GM18870 (cell line): ENCODE data around the gene DYNC1LI2.
"Not testable (repeated sequence)": the region's sequence is repeated elsewhere in the genome, so short reads cannot be mapped to it uniquely, and the experiment has no call there.

Experiments
- ATAC-seq: cut with Tn5 transposase; IDR thresholded peaks from one replicate; pipeline ENCODE4 v1.9.1; 2021; ENCODE audit warnings: moderate library complexity; ENCODE audit not compliant: unreplicated experiment

DYNC1LI2 gene

DNA sequence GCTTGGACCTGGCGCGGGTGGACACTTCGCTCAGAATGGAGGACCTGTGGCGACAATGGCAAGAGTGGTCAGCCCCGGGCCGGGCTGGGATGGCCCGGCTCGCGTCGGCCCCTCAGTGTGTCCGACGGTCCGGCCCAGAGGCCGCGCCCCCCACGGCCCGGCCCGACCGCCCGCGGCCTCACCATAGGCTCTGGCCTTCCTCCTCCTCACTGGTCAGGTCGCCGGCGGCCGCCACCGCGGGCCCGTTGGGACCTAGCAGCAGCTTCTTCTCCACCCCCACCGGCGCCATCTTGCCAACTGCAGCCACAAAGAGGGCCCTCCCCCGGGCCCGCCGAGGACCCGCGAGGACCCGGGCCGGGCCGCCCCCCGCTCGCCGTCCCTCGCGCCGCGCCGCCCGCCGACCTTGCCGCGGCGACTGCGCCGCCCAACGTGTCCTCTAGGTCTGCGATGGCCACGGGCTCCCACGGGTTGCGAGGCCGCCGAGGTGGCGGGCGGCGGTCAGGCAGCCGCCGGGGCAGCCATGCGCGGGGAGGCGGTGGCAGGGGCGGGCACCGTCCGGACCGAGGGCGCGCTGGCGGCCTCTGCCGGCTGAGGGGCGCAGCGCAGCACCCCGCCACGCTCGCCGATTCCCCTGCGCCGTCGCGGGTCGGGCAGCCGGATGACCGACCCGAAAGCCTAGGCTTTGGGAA, at the start of gene DYNC1LI2:
TSS of gene DYNC1LI2 (minus strand) at position 307 of the 689 bp plus-strand sequence. CDS start at position 289, 18 bp downstream.
- peak; percentile 62 for ATAC-seq

DNA sequence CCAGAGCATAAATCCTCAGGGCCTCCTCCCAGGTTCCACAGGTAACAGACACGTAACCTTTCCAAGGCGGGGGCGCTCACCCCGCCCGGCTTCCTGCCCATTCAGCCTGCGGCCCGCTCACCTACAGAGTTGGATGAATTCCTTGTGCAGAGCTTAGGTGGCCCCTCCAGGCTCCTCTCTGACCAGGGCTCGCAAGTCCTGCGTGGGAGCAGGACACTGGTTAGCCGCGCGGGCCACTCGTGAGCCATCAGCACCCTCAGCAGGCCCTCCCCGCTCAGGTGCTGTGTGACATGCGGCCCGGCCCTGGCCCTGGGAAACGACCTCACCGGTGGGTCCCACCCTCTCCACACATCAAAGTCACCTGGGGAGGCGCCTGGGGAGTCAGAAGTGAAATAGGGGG, 49.4 kb upstream of the DYNC1LI2 start:
- no peak for ATAC-seq

DNA sequence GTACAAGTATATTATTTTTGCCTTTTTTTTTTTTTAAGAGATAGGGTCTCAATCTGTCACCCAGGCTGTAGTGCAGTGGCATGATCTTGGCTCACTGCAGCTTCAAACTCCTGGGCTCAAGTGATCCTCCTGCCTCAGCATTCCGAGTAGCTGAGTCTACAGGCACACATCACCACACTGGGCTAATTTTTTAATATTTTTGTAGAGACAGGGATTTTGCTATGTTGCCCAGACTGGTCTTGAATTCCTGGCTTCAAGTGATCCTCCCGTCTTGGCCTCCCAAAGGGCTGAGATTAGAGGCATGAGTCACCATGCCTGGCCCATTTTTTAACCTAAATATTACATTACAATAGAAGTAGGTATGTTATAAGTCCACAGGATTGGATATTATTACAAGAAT, 46.8 kb upstream of the DYNC1LI2 start:
- ATAC-seq, result no peak

DNA sequence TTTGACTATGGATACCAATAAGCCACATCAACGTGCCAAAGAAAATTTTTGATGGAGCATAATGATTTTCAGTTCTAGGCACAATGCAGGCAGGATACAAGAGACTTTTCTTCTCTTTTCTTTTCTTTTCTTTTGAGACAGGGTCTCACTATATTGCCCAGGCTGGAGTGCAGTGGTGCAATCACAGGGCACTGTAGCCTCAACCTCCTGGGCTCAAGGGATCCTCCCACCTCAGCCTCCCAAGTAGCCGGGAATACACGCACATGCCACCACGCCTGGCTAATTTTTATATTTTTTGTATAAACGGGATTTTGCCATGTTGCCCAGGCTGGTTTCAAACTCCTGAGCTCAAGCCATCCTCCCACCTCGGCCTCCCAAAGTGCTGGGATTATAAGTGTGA, 42.6 kb upstream of the DYNC1LI2 start:
- ATAC-seq, result not testable (repeated sequence)

DNA sequence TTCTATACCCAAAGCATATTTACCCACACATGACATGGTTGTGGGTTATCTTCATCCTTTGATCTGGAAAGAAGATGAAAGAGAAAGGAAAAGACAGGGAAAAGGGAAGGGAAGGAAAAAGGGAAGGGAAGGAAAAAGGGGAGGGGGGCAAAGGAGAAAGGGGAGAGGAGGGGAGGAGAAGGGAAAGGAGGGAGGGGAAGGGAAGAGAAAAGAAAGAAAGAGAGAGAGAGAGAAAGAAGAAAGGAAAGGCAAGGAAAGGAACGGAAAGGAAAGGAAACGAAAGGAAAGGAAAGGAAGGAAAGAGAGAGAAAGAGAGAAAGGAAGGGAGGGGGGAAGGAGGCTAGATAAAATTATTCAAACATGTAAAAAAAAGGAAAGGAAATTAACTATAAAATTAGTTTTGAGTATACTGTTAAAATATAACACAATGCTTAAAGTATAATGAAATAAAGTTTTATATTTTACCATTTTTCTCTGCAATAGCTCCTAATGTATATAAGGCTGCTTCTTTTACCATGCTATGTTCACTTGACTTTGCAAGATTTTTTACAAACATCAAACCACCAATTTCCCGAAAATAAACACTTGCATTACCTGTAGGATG, 38.8 kb upstream of the DYNC1LI2 start:
- no peak for ATAC-seq

DNA sequence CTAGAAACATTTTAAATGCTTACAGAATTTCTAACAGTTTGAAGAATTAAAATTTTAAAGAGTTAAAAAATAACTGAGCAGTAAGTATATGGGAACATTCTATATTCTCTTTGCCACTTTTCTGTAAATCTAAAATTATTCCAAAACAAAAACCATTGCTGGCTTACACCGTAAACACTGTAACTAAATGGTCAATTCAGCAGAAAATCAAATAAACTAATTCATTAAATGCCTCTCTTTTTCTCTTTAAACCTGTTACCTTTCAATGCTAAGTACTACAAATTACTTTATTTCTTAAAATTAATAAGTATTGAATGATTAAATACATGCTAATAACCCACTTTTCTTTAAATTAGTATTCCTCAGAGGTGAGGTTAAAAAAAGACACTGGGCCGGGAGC, 36.0 kb upstream of the DYNC1LI2 start:
- ATAC-seq, result no peak

DNA sequence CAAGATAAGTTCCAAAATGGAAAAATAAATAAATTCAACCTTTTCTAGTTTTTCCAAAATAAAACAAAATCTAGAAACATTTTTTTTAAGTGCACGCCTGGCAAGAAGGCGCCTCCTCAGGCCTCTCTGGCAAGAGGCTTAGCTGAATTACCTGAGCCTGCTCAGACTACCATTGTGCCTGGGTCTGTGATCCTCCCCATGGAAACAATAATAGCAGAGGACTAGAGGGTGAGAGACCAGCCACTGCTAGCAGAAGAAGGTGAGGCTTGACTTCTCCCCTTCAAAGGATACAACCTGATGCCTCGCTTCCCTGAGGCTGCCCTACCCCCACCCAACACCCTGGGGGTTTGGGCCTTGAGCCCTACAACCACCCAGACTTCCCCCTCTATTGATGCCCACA, 35.1 kb upstream of the DYNC1LI2 start:
- no peak for ATAC-seq

DNA sequence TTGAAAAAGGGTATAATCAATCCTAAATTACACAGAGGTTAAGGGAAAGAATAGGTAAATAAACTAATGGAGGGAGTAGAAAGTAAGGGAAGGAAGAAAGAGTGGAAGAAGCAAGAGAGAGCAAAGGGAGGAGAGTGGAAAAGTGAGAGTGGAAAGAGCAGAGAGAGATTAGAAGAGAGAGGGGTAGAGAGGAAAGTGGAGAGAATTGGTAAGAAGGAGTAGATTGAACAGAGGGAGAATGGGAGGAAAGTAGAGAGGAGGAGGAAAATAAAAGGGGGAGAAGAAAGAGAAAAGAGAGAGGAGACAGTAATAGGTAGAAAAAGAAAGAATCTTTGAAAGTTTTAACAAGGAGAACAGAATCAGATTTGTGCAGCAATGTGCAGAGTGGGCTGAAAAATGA, 25.0 kb upstream of the DYNC1LI2 start:
- no peak for ATAC-seq

DNA sequence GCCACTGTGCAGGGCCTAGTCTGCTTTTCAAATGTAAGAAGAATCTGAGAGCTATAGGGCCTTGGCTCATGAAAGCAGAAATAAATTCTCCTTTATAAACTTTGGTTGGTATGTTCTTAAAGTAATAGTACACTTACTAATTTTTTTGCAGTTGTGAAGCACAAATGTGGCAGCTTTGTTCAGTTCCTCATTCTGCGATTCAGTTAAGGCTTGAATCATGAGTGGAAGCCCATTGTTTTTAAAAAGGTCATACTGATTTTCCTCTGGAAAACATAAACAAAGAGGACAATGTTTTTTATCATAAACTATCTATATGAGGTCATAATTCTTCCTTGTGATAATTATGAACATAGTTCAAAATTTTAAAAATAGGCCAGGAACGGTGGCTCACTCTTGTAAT, 23.6 kb upstream of the DYNC1LI2 start:
- ATAC-seq, result no peak

DNA sequence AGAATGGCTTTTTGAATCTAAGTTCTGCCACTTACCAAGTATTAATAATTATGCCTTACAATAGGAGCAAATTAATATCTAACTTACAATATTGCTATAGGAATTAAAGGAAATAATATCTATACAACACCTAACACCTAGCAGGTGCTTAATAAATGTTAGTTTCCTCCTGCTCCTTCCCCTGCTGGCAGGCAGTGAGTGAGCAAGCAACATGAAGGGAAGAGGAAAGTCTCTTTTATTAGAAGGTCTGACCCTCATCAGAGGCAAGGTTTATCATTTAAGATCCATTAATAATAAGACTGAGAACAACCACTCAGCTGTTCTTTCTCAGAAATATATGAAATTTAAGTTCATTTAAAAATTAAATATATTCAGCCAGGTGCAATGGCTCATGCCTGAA, 6.7 kb upstream of the DYNC1LI2 start:
- no peak for ATAC-seq

DNA sequence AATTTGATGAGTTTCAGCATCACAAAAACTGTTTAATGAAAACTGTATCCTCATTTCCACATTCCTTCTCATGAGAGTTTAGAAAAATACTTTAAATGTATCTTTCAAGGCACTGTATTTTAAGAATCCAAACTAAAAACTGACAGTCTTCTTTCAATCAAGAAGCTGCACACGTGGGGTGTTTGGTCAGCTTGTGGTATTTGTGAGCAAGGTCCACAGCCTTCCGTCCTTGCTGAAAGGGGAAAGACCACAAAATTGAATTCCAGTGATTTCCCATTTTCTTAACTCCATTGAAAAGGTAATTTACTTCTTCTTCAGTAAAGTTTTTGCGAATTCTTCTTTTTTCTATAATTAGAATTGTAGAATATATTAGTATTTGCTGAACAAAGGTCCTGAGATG, 3.4 kb upstream of the DYNC1LI2 start:
- no peak for ATAC-seq

DNA sequence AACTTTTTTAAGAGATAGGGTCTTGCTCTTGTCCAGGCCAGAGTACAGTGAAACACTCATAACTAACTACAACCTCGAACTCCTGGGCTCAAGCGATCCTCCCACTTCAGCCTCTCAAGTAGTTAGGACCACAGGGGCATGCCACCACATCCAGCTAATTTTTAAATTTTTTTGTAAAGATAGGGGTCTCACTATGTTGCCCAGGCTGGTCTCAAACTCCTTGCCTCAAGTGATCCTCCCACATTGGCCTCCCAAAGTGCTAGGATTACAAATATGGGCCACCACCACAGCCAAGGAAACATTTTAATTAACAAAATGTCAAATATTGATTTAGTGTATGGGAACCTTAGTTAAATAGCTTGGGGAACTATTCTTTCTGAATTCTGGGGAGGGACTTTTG, 2.8 kb upstream of the DYNC1LI2 start:
- ATAC-seq, result no peak

DNA sequence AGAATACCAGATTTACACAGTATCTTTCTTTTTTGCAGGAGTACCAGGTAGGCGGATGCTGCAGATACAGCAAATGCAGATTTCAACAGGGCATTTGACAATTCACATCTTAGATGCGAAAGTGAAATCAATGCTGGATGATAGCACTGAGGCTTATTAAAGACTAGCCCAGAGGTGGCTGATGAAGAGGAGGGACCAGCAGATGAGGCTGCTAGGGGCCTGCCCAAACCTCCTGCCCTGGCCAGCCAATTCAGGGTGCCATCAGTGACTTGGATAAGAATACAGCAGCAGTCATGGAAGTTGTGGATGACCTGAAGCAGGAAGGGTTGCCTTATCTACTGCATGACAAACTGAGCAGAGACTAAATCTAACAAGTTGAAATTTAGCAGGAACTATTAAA, 1.5 kb upstream of the DYNC1LI2 start:
- no peak for ATAC-seq

DNA sequence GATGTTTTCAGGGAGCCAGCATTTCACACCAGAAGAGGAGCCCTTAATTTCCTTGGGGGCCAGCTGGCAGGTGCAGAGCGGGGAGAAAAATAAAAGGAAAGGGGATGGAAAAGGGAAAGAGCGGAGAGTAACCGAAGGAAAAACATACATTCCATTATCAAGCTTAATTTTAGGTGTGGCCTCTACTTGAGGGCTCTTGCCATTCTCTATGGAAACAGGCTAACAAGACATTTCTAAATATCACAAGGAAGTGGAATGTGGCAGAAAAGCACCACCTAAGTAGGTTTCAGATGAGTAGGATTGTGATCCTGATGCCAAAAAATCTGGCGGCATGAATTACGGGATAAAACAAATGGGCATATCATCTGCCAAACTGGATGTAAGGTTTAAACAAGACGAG, 970 bp upstream of the DYNC1LI2 start:
- no peak for ATAC-seq

DNA sequence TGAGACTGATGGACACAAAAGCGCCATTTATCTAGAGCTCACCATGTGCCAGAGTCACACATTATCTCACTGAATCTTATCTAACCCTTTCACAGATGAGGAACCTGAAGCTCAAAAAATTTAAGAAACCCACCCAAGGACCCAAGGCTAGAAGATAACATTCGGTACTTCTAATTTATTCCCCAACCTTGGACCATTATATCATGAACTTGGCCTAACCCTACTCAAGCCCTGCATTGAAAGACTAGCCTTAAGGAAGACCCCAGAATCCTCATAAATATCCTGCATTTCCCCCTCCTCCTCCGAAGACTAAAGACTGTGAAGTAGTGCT, 548 bp upstream of the DYNC1LI2 start:
- no peak for ATAC-seq

DNA sequence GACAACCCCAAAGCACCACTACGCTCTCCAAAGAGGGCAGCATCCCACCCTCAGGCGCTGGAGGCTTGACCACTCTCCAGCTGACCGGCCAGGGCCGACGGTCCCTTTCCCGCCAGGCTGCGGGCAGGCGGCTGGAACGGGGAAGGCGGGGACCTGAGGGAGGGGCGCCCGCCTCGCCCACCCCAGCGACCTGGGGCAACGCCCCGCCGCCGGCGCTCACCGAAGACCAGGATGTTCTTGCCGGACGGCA, 431 bp downstream of the DYNC1LI2 start:
- no peak for ATAC-seq

DNA sequence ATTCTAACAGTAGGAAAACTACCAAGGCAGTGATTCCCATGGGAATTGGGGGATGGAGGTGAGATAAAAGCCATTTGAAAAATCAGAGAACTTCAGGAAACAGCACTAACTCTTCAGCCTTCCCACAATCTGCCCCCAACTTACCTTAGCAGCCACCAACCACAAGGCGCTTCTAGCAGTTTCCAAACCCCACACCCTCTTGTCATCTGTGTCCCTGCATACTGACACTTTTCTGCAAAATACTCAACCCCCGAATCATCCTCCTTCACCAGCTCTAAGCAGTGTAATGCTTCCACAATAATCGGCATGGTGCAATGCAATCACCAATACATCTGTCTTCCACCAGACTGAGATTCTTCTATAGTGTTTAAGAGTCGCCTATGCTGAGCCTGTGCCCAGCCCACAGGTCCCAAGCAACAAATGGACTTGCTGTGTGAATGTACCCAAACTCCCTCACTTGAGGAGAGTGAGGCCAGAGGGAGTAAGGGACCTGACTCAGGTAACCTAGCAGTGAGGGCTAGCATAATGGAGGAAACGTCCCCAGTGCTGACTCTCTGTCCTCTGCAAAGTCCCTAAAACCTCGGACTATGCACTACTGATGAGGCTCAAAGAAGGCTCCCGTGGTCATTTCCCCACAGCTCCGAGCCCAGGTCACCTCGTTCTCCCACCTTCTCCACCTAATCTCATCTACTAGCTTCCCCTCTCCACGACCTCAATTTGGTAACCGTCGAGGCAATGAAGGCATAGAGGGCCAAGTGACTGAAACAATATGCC, 943 bp downstream of the DYNC1LI2 start:
- no peak for ATAC-seq

DNA sequence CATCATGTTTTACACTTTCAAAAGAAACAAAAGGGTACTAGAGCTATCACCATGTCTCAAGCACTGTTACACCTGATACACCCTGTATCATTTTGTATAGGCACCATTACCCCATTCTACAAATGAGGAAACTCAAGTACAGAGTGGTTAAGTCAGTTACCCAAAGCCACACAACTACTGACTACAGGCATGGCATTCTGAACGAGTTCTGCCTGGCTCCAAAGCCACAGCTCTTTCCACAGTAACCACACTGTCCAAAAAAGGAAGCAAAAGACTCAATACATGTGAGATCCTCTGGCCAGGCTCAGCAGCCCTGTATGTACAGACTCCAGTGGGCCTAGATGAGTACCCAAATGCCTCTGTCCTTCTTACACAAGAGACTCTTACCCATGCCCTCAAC, 4.7 kb downstream of the DYNC1LI2 start:
- peak; percentile 51 for ATAC-seq

DNA sequence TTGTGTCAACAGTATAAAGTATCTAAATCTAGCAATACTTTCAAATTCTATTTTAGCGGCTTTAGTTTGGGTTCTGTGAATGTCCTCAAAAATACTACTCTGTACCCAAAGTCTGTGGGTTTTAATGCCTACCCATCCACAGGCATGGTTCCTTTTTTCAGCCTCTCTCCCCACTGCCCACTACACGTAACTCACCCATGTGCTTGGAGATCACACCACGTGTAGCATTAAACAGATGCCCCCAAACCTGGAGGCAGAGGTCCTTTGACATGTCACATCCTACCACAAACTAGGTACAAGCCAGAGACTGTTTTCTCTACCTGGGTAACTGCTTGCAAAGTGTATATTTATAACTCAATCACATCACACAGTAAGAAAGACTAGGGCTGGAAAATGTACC, 5.4 kb downstream of the DYNC1LI2 start:
- no peak for ATAC-seq

DNA sequence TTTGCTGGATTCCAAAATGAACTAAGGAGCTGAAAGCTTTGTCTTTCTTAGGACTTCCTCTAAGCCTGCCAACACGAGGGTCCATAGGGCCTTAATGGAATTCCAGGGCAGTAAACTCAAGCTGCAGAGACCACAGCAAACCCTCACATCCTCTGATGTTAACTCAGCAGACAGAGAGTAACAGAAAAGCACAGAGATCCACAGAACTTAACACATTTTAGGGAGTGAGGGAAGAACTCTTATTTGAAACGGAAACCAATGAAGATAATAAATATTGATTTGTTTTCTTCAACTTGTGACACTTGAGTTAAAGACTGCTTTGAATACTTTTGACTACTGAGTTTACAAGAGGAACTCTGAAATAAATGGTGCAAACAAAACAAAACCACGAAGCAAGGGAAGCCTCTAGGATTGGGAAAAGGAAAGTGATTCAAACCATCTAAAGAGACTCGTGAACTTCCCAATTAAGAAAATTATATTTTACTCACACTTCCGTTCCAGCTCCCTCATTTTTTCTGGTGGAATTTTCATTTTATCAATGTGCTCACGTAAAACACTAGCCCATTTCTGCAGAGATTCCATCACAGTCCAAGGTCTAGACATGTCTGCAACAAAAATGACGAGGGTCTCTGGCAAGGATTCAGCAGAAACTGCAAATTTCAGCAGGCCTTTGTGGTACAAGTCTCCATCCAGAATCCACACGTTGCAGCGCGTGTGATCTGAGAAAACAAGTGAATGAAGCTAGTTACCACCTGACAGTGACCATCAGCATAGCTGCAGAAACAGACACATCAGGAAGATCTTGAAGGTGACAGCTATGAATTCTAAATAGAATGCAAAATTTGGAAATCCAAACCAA, 9.2 kb downstream of the DYNC1LI2 start:
- no peak for ATAC-seq

DNA sequence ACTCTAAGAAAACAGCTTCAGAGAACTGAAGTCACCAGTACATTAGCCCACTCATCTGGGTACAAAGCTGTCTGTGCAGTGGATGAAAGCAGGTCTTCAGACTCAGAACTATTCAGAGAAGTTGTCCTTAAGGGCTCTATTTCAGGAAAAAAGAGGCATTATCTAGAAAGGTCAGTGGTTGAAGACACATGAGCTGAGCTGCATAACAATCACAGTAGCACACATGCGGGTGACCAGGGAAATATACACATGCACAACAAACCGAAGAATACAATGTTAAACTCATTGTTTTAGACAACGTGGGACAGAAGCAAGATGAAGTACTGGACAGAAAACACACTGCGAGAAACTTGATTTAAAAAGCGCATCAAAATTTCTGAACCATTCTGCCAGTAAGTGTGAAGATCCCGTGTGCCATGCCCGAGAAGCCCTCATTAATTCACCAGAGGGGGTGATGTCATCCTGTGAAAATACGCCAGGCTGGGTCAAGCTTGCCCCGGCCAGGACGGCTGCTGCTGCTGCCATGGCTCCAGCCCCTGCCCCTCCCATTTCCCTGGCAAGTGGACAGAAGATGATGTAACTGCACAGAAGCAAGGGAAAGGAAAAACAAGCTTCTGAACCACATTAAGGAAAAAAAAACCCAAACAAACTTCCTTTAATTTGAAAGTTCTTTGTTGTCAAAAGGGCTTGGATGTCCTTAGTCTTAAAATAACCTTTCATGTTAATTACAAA, 10.1 kb downstream of the DYNC1LI2 start:
- ATAC-seq, result no peak
